ENCODE data around the gene FBXW5.

The FBXW5 gene

DNA sequence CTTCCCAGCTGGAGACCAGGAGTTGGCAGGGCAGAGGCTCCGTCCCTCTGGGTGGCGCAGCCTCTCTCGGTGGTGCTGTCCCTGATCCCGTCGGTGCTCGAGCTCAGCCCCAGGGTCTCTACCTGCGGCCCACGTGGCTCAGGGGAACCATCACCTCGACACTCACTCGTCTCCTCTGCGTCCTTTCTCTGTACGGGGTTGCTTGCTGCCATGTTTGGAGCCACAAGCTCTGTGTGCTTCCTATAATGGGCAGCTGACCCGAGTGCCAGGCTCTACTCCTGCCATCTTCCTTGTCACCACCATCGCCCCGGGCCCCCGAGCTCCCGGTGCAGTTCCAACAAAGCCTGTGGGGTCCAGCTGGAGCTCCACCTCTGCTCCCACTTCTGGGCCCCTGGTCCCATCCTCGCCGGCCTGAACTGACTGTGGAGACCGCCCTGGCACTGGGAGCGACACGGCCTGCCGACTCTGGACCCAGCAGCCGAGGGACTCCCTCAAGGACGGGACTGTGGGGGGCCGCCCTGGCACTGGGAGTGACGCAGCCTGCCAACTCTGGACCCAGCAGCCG, 5.0 kb downstream of the FBXW5 start:
- no peak for DNase-seq (ENCODE audit: low read depth)
- TF ChIP-seq, protein P1, sequence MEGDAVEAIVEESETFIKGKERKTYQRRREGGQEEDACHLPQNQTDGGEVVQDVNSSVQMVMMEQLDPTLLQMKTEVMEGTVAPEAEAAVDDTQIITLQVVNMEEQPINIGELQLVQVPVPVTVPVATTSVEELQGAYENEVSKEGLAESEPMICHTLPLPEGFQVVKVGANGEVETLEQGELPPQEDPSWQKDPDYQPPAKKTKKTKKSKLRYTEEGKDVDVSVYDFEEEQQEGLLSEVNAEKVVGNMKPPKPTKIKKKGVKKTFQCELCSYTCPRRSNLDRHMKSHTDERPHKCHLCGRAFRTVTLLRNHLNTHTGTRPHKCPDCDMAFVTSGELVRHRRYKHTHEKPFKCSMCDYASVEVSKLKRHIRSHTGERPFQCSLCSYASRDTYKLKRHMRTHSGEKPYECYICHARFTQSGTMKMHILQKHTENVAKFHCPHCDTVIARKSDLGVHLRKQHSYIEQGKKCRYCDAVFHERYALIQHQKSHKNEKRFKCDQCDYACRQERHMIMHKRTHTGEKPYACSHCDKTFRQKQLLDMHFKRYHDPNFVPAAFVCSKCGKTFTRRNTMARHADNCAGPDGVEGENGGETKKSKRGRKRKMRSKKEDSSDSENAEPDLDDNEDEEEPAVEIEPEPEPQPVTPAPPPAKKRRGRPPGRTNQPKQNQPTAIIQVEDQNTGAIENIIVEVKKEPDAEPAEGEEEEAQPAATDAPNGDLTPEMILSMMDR (conservative IDR thresholded peaks at IDR 0.05; ENCODE audit: low read depth, low read length): no peak
- H3K4me3 ChIP-seq (ENCODE audit: low read depth, low read length): no peak overlapping the region

DNA sequence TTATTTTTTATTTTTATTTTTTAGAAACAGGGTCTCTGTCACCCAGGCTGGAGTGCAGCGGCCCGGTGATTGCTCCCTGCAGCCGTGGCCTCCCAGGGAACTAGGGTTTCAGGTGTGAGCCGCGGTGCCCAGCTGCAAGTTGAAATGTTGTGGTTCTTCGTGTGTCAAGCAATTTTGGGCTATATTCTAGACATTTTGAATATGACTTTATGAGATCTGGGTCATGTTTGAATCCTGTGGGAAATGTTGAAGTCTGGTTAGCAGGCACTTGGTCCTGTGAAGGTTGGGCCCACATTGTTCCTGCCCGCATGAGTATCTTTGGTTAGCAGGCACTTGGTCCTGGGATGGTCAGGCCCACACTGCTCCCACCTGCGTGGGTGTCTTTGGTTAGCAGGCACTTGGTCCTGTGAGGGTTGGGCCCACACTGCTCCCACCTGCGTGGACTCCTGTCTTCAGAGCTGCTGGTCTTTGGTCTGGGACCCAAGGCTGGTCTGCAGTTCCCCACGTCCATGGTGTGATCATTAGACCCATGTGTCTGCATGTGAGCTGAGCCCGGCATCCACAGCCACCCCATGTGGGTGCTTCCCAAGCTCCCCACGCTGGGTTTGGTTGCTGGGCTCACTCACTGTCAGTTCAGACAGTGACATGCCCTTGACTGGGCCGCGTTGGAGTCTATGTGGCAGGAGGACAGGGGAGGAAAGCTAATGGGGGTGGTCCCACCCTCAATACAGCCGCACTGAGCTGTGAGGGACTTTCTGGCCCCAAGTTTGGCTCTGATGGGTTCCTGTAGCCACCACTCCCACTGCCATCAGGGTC, 7.1 kb downstream of the FBXW5 start:
- TF ChIP-seq, protein P1 (conservative IDR thresholded peaks at IDR 0.05; ENCODE audit: low read depth, low read length): no peak
- H3K4me3 ChIP-seq (ENCODE audit: low read depth, low read length): no peak overlapping the region

DNA sequence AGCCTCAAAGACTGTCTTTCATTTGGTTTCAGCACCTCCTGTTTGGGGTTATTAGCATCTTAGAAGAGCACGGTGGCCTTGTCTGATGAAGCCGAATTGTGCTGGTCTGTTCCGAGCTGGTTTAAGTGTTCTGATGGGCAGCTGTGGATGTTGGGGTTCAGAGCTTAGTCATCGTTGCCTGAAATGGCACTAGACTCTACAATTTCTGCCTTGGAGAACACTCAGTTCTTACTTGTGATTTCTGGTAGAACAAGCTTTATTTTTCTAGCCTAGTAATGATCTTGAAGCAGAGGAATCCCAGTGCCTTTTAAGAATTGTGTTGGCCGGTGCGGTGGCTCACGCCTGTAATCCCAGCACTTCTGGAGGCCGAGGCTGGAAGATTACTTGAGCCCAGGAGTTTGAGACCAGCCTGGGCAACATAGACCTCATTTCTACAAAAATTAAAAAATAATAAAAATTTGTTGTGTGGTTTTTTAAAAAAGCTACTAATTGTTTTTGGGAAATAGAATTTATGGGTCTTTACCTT, 7.8 kb downstream of the FBXW5 start:
- DNase-seq (ENCODE audit: low read depth): no peak
- no peak overlapping the region for H3K4me3 ChIP-seq (ENCODE audit: low read depth, low read length)
- TF ChIP-seq, protein P1 (conservative IDR thresholded peaks at IDR 0.05; ENCODE audit: low read depth, low read length): no peak

More for the DNA sequence above, 7.1 kb downstream of the FBXW5 start:
- no peak for DNase-seq (ENCODE audit: low read depth)

DNA sequence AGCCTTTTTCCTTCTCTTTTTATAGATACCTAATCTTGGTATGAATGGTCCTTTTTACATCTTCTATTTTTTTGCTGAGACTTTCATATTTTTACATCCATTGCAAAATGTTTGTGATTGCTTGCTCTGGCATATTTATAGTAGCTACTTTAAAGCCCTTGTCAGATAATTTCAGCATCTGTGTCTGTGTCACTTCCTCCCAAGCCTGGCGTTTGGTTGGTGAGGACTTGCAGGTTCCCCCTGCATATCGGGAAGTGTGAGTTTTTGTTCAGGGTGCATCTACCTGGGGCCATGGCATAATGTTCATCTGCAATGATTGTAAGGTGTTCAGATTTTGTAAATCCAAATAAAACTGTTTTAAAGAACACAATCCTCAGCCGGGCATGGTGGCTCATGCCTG, 8.9 kb downstream of the FBXW5 start:
- TF ChIP-seq, protein P1 (conservative IDR thresholded peaks at IDR 0.05; ENCODE audit: low read depth, low read length): no peak
- no peak for DNase-seq (ENCODE audit: low read depth)
- no peak overlapping the region for H3K4me3 ChIP-seq (ENCODE audit: low read depth, low read length)

DNA sequence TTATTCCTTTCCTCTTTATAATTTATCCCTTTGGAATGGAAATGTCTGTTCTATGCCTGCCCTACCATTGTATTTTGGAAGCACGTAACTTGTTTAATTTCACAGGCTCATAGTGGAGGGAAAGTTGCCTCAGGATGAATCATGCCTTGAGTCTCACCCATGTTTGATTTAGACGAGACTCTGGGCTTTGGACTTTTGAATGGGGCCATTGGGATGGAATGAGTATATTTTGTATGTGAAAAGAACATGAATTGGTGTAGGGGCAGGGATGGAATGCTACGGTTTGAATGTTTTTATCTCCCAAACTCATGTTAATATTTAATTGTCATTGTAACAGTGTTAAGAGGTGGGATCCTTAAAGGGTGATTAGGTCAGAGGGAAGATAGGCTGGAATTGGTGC, 10.3 kb downstream of the FBXW5 start:
- no peak overlapping the region for H3K4me3 ChIP-seq (ENCODE audit: low read depth, low read length)
- DNase-seq (ENCODE audit: low read depth): no peak
- TF ChIP-seq, protein P1 (conservative IDR thresholded peaks at IDR 0.05; ENCODE audit: low read depth, low read length): no peak

DNA sequence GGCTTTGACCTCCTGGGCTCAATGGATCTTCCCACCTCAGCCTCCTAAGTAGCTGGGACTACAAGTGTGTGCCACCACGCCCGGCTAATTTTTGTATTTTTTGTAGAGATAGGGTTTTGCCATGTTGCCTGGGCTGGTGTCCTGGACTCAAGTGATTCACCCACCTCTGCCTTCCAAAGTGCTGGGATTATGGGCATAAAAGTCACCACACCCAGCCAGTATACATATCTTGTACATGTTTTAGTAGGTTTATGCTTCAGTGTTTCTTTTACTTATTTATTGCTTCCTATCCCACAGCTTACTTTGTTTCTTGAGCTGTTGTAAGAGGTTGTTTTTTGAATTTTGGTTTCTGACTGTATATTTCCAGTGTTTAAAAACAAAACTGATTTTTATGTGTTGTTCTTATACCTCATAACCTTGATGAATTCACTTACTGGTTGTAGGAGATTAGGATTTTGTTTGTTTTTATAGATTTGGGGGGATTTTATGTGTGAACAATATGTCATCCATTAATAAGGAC, 12.9 kb downstream of the FBXW5 start:
- H3K4me3 ChIP-seq (ENCODE audit: low read depth, low read length): no peak overlapping the region
- no peak for DNase-seq (ENCODE audit: low read depth)
- TF ChIP-seq, protein P1 (conservative IDR thresholded peaks at IDR 0.05; ENCODE audit: low read depth, low read length): no peak

All from choroid plexus epithelial cell (primary cell).